SU-DHL-6 (cell line): ENCODE data around the gene RABGGTB.
A peak's percentile ranks its signal among the peaks of the same experiment; 100 is the strongest.
"Not testable (repeated sequence)": the region's sequence is repeated elsewhere in the genome, so short reads cannot be mapped to it uniquely, and the experiment has no call there.

Source experiments
- H2AFZ ChIP-seq: fragments of 200-600 bp; sonication (generic); 2 replicates; pipeline ENCODE4 v1.6.1; 2014; ENCODE audit warnings: low read depth, mild to moderate bottlenecking, moderate library complexity, mixed read lengths, antibody characterized with exemption, low read length; ENCODE audit not compliant: severe bottlenecking
- H3F3A ChIP-seq: fragments of 200-600 bp; shearing (Covaris generic); 2 replicates; pipeline ENCODE4 v1.6.0; 2016; ENCODE audit warnings: antibody characterized with exemption, mild to moderate bottlenecking; ENCODE audit not compliant: insufficient read depth
- H3K27ac ChIP-seq: fragments of 200-600 bp; sonication (generic); 2 replicates; pipeline ENCODE4 v1.5.1; 2016; ENCODE audit warnings: low read depth, mild to moderate bottlenecking, low read length, moderate library complexity, mixed read lengths
- H3K27me3 ChIP-seq: fragments of 200-600 bp; sonication (generic), shearing (Covaris generic); 2 replicates; pipeline ENCODE4 v1.6.0; 2014; ENCODE audit warnings: mild to moderate bottlenecking, low read length
- H3K36me3 ChIP-seq: fragments of 200-600 bp; sonication (generic); 2 replicates; pipeline ENCODE4 v1.6.1; 2014; ENCODE audit warnings: mild to moderate bottlenecking, low read length, mixed read lengths
- H3K4me2 ChIP-seq: fragments of 300-600, 200-600 bp; shearing (Covaris generic), sonication (generic); 2 replicates; pipeline ENCODE4 v1.6.0; 2014; ENCODE audit warnings: low read length, low read depth, mild to moderate bottlenecking; ENCODE audit not compliant: poor library complexity, severe bottlenecking
- H3K4me3 ChIP-seq: fragments of 200-600 bp; sonication (generic); 2 replicates; pipeline ENCODE4 v1.5.1; 2014; ENCODE audit warnings: antibody characterized with exemption, low read length, mild to moderate bottlenecking, mixed read lengths; ENCODE audit not compliant: insufficient read depth, poor library complexity, severe bottlenecking
- H3K79me2 ChIP-seq: fragments of 200-600 bp; sonication (generic); 2 replicates; pipeline ENCODE4 v1.6.1; 2014; ENCODE audit warnings: mild to moderate bottlenecking, low read length, moderate library complexity; ENCODE audit not compliant: insufficient read depth
- H3K9ac ChIP-seq: fragments of 200-600 bp; sonication (generic); 2 replicates; pipeline ENCODE4 v1.7.0; 2014; ENCODE audit warnings: mild to moderate bottlenecking, low read length
- H3K9me2 ChIP-seq: fragments of 200-600 bp; sonication (generic); replicated peaks from 2 replicates; pipeline ENCODE4 v1.6.1; 2014; ENCODE audit warnings: low read length; ENCODE audit not compliant: insufficient read depth
- H3K9me3 ChIP-seq: fragments of 200-600 bp; sonication (generic); 2 replicates; pipeline ENCODE4 v1.6.1; 2014; ENCODE audit warnings: low read length, mixed read lengths; ENCODE audit not compliant: insufficient read depth
- H4K20me1 ChIP-seq: fragments of 200-600 bp; sonication (generic); 2 replicates; pipeline ENCODE4 v1.6.1; 2014; ENCODE audit warnings: low read depth, mild to moderate bottlenecking, antibody characterized with exemption, low read length, moderate library complexity, mixed read lengths
- EZH2phosphoT487 ChIP-seq: fragments of 200-600 bp; sonication (generic), shearing (Covaris generic); conservative IDR thresholded peaks from 2 replicates; pipeline ENCODE4 v1.6.1; 2018; ENCODE audit warnings: mild to moderate bottlenecking, antibody characterized with exemption, low read length, moderate library complexity, mixed read lengths
- TF ChIP-seq, protein P1 (sequence below): fragments of 200-600 bp; sonication (generic); IDR thresholded peaks from one replicate; pipeline ENCODE4 v1.5.1; 2017; ENCODE audit warnings: antibody characterized with exemption, mild to moderate bottlenecking, low read length, moderate library complexity; ENCODE audit not compliant: insufficient read depth, poor library complexity, severe bottlenecking

RABGGTB gene

DNA sequence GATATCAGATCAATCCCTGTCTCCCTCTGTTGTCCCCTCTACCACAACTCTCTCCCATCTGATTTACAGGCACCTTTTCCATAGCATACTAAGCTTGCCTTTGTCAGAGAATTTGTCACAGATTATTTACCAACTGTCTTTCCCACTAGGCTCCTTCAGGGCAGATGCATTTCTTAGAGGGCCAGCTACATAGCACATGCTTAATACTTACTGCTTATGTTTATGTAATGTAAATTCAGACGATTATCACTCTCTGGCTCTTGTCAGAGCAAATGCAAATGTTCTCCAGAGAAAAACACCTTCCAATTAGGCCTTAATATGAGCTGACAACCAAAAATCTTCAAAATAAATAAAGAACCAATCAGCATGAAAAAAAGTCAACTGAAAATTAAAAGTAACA lies 15.3 kb upstream of the RABGGTB start:
- TF ChIP-seq, protein P1, sequence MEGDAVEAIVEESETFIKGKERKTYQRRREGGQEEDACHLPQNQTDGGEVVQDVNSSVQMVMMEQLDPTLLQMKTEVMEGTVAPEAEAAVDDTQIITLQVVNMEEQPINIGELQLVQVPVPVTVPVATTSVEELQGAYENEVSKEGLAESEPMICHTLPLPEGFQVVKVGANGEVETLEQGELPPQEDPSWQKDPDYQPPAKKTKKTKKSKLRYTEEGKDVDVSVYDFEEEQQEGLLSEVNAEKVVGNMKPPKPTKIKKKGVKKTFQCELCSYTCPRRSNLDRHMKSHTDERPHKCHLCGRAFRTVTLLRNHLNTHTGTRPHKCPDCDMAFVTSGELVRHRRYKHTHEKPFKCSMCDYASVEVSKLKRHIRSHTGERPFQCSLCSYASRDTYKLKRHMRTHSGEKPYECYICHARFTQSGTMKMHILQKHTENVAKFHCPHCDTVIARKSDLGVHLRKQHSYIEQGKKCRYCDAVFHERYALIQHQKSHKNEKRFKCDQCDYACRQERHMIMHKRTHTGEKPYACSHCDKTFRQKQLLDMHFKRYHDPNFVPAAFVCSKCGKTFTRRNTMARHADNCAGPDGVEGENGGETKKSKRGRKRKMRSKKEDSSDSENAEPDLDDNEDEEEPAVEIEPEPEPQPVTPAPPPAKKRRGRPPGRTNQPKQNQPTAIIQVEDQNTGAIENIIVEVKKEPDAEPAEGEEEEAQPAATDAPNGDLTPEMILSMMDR: no peak
- no peak for TF ChIP-seq EZH2phosphoT487
- Histone ChIP-seq H3K9me3 (no peaks in the 10 kb centered on the region), H2AFZ (no peak overlapping the region), H3K36me3 (no peaks in the 10 kb centered on the region), H3K4me3 (no peak overlapping the region), H3K4me2 (no peak overlapping the region), H3K27ac (no peak overlapping the region), H3K9ac (no peak overlapping the region), H3K79me2 (no peaks in the 10 kb centered on the region), H4K20me1 (no peaks in the 10 kb centered on the region), H3K27me3 (no peaks in the 10 kb centered on the region), H3F3A (0 out of 2 replicates have a peak, but pooled peaks cover 5% of the 10 kb centered on the region), H3K9me2 (no peaks in the 10 kb centered on the region)

DNA sequence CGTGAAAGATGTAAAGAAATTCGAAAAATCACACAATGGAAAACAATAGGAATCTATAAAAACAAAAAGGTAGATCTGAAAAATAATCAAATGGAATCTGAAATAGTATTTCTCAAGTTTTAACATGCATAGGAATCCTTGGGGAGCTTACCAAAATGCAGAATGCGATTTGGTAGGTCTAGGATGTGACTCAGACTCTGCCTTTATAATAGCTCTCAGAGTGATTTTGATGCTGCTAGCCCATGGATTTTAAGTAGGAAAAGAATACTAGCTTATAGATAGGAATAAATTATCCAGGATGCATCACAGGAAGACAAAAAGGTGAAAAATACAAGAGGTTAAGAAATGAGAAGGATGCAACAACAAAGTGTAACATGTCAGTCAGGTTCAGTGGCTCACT lies 14.1 kb upstream of the RABGGTB start:
- Histone ChIP-seq H3K9me2 (no peaks in the 10 kb centered on the region), H2AFZ (no peak overlapping the region), H3K27me3 (no peaks in the 10 kb centered on the region), H3K27ac (no peak overlapping the region), H4K20me1 (no peaks in the 10 kb centered on the region), H3K9ac (no peak overlapping the region), H3K9me3 (no peaks in the 10 kb centered on the region), H3F3A (no peaks in the 10 kb centered on the region), H3K4me3 (no peak overlapping the region), H3K4me2 (no peak overlapping the region), H3K79me2 (no peaks in the 10 kb centered on the region), H3K36me3 (no peaks in the 10 kb centered on the region)
- TF ChIP-seq EZH2phosphoT487: no peak
- TF ChIP-seq, protein P1: no peak

DNA sequence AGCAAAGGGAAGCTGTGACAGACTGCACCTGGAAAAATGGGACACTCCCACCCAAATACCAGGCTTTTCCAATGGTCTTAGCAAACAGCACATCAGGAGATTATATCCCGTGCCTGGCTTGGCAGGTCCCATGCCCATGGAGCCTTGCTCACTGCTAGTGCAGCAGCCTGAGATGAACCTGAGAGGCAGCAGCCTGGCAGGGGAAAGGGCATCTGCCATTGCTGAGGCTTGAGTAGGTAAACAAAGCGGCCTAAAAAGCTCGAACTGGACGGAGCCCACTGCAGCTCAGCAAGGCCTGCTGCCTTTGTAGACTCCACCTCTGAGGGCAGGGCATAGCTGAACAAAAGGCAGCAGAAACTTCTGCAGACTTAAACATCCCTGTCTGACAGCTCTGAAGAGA lies 8.2 kb upstream of the RABGGTB start:
- H3K4me3 ChIP-seq, H3K4me2 ChIP-seq, H3K9me3 ChIP-seq: not testable (repeated sequence)

DNA sequence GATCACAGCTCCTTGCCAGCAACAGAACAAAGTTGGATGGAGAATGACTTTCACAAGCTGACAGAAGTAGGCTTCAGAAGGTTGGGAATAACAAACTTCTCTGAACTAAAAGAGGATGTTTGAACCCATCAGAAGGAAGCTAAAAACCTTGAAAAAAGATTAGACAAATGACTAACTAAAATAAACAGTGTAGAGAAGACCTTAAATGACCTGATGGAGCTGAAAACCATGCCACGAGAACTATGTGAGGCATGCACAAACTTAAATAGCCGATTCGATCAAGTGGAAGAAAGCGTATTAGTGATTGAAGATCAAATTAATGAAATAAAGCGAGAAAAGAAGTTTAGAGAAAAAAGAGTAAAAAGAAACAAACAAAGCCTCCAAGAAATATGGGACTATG lies 7.4 kb upstream of the RABGGTB start:
- not testable (repeated sequence) for H3K4me2 ChIP-seq, H3F3A ChIP-seq, H3K27ac ChIP-seq, H3K4me3 ChIP-seq, H3K9me3 ChIP-seq, H3K9ac ChIP-seq, H2AFZ ChIP-seq, H3K9me2 ChIP-seq, H3K36me3 ChIP-seq, H4K20me1 ChIP-seq, H3K27me3 ChIP-seq, H3K79me2 ChIP-seq

More for the DNA sequence above, 8.2 kb upstream of the RABGGTB start:
- H3K79me2 ChIP-seq, H3K27me3 ChIP-seq, H4K20me1 ChIP-seq, H3K9ac ChIP-seq, H3F3A ChIP-seq, H3K27ac ChIP-seq, H3K9me2 ChIP-seq, H3K36me3 ChIP-seq, H2AFZ ChIP-seq: not testable (repeated sequence)

DNA sequence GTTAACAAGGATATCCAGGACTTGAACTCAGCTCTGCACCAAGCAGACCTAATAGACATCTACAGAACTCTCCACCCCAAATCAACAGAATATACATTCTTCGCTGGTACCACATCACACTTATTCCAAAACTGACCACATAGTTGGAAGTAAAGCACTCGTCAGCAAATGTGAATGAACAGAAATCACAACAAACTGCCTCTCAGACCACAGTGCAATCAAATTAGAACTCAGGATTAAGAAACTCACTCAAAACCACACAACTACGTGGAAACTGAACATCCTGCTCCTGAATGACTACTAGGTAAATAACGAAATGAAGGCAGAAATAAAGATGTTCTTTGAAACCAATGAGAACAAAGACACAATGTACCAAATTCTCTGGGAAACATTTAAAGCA lies 5.9 kb upstream of the RABGGTB start:
- not testable (repeated sequence) for H3K9me3 ChIP-seq, H2AFZ ChIP-seq, H3K27ac ChIP-seq, H3K4me3 ChIP-seq, H4K20me1 ChIP-seq, H3K9me2 ChIP-seq, H3F3A ChIP-seq, H3K4me2 ChIP-seq, H3K36me3 ChIP-seq, H3K27me3 ChIP-seq, H3K79me2 ChIP-seq, H3K9ac ChIP-seq

DNA sequence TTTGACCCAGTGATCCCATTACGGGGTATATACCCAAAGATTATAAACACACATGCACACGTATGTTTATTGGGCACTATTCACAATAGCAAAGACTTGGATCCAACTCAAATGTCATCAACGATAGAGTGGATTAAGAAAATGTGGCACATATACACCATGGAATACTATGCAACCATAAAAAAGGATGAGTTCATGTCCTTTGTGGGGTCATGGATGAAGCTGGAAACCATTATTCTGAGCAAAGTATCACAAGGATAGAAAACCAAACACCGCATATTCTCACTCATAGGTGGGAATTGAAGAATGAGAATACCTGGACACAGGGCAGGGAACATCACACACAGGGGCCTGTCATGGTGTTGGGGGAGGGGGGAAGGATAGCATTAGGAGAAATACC lies 2.1 kb upstream of the RABGGTB start:
- not testable (repeated sequence) for H3K9me2 ChIP-seq, H3K27me3 ChIP-seq, H2AFZ ChIP-seq, H3K9me3 ChIP-seq
- H3K36me3 ChIP-seq: peaks cover 23% of the 10 kb centered on the region
- H3K4me2 ChIP-seq: peak overlapping the region; percentile 95
- H3K4me3 ChIP-seq: peak overlapping the region; percentile 95
- peaks cover 21% of the 10 kb centered on the region for H4K20me1 ChIP-seq
- H3K79me2 ChIP-seq: peaks cover 29% of the 10 kb centered on the region
- H3K27ac ChIP-seq: peak overlapping the region; percentile 96
- H3K9ac ChIP-seq: peak overlapping the region; percentile 85
- H3F3A ChIP-seq: peaks cover 45% of the 10 kb centered on the region
